Right ventricle myocardium inferior (tissue), 1 donor: ENCODE measurements around the gene SLC44A2. TPM values are rescaled to one million over a fixed set of nuclear protein-coding genes. Genes with fewer than 3 reads are reported as not detected.
A peak's percentile ranks its signal among the peaks of the same experiment; 100 is the strongest.
"Not testable (repeated sequence)": the region's sequence is repeated elsewhere in the genome, so short reads cannot be mapped to it uniquely, and the experiment has no call there.

Source experiments
- ATAC-seq: fragments of 200-7000 bp; cut with Tn5 transposase; one replicate; pipeline ENCODE4 v1.9.1; 2020; ENCODE audit warnings: mild to moderate bottlenecking, moderate library complexity
- DNase-seq: peaks from one replicate; pipeline ENCODE4 v3.0.0; 2021; ENCODE audit errors: missing footprints
- intact Hi-C: fragments of 100-400 bp; cut with DNase I; formaldehyde crosslinking; loops from one replicate; pipeline ENCODE4 v1.11.0; 2022
- total RNA-seq: library from RNA; stranded (reverse); fragmentation: NEBNext Ultra II Directional; extraction: Animal tissue kit (Norgen Biotek cat#: 25700); gene quantifications from one replicate; pipeline ENCODE4 v1.2.1, GENCODE V29; 2021
- donor health status: DM: no; HTN: yes; CAD: no; lungs with severe emphysema.

Gene SLC44A2
- total RNA-seq, 1 donor from 2014 or later: 71.4 TPM

- ATAC-seq (peak; percentile 32), DNase-seq (peak; percentile 32)
- intact Hi-C loops: no loop called here
Observed at GRCh38 chr19:10670876-10671804, 45.8 kb downstream of the SLC44A2 start.

DNA sequence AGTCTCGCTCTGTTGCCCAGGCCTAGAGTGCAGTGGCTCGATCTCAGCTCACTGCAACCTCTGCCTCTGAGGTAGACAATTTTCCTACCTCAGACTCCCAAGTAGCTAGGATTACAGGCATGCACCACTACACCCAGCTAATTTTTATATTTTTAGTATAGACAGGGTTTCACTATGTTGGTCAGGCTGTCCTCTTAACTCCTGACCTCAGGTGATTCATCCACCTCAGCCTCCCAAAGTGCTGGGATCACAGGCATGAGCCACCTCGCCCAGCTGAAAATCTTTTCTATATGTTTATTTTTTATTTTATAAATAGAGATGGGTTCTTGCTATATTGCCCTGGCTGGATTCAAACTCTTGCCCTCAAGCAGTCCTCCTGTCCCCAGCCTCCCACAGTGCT, 46.6 kb downstream of the SLC44A2 start:
- ATAC-seq, intact Hi-C loops: not testable (repeated sequence)
- peak; percentile 15 for DNase-seq

- DNase-seq: peak; percentile 1
- intact Hi-C loops, ATAC-seq: not testable (repeated sequence)
Observed at GRCh38 chr19:10675214-10675613, 49.9 kb downstream of the SLC44A2 start.

- intact Hi-C loops: no loop called here
- ATAC-seq: no peak
- peak; percentile 35 for DNase-seq
Observed at GRCh38 chr19:10677751-10678150, 52.4 kb downstream of the SLC44A2 start.

GRCh38 chr19:10678813-10679212, 53.5 kb downstream of the SLC44A2 start:
- ATAC-seq (no peak), DNase-seq (peak; percentile 8)
- intact Hi-C loops: no loop called here

DNA sequence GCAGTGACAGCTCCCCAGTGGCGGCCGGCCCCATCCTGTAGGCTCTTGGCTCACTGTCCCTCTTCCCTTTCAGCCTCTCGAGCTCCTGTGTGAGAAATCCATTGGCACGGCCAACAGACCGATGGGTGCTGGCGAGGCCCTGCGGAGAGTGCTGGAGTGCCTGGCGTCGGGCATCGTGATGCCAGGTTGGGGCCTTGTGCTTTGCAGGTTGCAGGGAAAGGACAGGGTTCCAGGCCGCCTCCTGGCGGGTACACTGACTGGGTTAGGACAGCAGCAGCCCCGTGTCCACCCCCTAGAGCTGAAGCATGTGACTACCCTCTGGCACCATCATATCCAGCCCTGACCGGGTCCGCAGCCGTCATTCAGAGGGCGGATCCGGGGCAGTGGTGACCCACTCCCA, 54.4 kb downstream of the SLC44A2 start:
- peak; percentile 64 for DNase-seq
- ATAC-seq: no peak

DNA sequence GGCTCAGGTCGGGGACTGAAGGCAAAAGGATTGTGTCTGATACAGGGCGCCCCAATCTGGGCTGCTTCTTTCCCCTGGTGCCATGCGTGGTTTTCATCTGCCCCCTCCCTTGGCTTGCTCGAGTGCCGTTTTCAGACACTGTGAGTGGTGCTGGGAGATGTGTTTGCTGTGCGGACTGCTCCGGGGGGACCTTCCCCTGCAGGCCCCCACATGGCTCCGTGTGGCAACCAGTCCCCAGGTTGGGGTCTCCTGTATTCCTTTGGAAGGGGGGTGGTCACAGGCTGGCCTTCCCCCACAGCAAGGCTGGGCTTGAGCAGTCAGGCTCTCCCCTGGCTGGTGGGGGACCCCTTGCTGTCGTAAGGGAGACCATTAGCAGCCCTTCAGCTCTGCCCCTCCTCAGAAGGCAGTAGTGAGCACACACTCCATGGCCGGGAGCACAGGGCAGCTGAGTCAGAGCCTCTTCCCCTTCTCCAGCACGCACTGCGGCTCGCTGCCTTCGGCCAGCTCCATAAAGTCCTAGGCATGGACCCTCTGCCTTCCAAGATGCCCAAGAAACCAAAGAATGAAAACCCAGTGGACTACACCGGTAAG, 55.3 kb downstream of the SLC44A2 start:
- ATAC-seq: no peak
- DNase-seq: peak; percentile 5
- intact Hi-C loops: no loop called here

More for the DNA sequence above, 54.4 kb downstream of the SLC44A2 start:
- intact Hi-C loops: no loop called here

GRCh38 chr19:10681658-10682057, 56.3 kb downstream of the SLC44A2 start:
- intact Hi-C loops: no loop called here
- DNase-seq: peak; percentile 53
- ATAC-seq: no peak

GRCh38 chr19:10682397-10683063, 57.2 kb downstream of the SLC44A2 start:
- intact Hi-C loops: no loop called here
- DNase-seq (peak; percentile 8), ATAC-seq (no peak)

DNA sequence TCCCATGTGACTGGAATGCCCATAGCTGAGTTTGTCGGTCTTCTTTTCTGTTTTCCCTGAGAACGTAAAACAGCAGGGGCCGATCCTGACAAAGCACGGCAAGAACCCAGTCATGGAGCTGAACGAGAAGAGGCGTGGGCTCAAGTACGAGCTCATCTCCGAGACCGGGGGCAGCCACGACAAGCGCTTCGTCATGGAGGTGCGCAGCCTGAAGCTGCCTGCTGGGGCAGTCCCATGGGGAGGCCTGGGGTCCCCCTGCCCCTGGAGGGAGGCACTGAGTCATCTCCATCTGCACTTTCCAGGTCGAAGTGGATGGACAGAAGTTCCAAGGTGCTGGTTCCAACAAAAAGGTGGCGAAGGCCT, 57.7 kb downstream of the SLC44A2 start:
- DNase-seq (no peak), ATAC-seq (no peak)
- intact Hi-C loops: no loop called here

DNA sequence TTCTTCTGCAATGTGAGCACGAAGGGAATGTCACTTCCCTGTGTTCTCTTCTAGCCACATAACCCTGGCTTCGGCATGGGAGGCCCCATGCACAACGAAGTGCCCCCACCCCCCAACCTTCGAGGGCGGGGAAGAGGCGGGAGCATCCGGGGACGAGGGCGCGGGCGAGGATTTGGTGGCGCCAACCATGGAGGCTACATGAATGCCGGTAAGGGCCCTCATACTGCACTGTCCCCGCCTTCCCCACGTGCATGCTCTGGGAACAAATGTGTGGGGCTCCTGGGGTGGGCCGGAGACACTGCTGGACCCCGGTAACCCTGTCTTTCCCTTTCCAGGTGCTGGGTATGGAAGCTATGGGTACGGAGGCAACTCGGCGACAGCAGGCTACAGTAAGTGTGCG, 58.2 kb downstream of the SLC44A2 start:
- ATAC-seq (no peak), DNase-seq (peak; percentile 34)
- intact Hi-C loops: no loop called here

DNA sequence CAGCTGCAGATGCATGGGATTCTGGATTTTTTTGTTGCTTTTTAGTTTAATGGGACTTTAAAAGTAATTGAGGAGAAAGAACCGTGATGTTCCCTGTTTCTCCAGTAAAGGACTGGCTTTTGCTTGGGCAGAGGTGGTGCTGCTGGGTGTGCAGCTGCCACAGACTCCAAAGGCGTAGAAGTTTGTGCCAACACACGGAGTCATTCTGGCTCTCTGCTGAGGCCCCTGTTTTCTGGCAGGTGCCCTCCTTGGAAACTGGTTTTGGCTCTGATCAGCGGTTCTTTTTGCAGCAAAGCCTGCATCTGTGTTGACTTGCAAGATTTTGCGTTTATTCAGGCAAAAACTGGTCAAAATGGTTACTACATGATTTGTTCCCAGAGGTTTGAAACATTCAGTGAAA, 59.9 kb downstream of the SLC44A2 start:
- intact Hi-C loops: no loop called here
- ATAC-seq: no peak
- no peak for DNase-seq

- ATAC-seq (no peak), DNase-seq (peak; percentile 55)
- intact Hi-C loops: no loop called here
Observed at GRCh38 chr19:10686193-10686592, 60.8 kb downstream of the SLC44A2 start.

DNA sequence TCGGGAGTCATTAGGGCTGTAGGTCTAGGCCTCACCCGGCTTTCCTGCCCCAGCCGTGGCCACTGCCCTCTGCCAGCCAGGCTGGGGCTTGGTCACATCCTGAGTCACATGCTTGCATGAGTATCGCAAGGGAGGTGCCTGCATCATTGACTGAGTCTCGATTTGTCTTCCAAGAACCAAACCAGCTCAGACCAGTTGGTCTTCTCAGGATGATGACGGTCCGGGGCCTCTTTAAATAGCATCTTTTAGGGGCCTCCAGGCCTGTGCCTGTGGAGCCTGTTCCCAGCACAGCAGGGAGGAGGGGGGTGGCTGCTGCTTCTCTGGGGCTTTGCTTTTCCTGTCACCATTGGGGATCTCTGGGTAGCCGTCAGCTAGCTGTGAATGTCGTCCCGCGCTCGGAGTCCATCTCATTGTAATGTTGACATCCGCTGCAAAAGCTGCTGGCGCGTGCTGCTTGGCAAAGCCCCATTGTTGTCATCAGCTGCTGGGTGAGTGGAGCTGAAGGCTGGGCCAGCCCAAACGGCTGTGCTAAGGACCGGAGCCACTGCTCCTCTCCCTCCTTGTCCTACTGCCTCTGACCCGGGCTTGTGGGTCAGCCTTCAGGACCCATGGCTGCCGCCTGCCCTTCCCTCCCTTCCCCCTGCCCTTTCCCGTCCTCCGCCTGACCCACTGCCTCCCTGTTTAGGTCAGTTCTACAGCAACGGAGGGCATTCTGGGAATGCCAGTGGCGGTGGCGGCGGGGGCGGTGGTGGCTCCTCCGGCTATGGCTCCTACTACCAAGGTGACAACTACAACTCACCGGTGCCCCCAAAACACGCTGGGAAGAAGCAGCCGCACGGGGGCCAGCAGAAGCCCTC, 61.5 kb downstream of the SLC44A2 start:
- ATAC-seq: peak; percentile 82
- peak; percentile 78 for DNase-seq

GRCh38 chr19:10687518-10688288, 62.4 kb downstream of the SLC44A2 start:
- peak; percentile 55 for DNase-seq
- no peak for ATAC-seq
- intact Hi-C loops: no loop called here

More for the DNA sequence above, 61.5 kb downstream of the SLC44A2 start:
- intact Hi-C loops: no loop called here

GRCh38 chr19:10688545-10689280, 63.4 kb downstream of the SLC44A2 start:
- DNase-seq (peak; percentile 54), ATAC-seq (no peak)
- intact Hi-C loops: no loop called here

DNA sequence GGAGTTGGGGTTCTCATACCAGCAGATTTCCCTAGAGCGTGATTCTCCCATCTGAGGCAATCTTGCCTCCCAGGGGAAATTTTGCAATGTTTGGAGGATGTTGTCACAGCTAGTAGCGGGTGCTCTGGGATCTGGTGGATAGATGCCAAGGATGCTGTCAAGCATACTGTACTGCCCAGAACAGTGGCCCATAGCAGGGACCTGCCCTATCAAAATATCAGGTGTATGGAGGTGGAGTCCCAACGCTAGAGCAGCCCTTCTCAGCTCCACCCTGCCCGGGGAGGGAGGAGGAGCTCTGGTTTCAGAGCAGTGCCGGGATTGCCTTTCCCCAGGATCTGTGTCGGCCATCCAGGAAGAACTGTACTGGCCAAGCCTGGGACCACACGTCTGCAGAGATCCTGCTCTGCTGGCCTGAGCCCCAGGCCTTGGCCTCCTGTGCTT, 65.0 kb downstream of the SLC44A2 start:
- intact Hi-C loops: loop anchor here (5.0 kb wide), 1 partner anchor 38 kb away; the partner anchor contains the start of gene ILF3
- DNase-seq (peak; percentile 13), ATAC-seq (no peak)
